GM21515 (cell line): ENCODE results near the gene PTPRZ1.

Source experiments
- ATAC-seq: cut with Tn5 transposase; IDR thresholded peaks from one replicate; pipeline ENCODE4 v1.9.1; 2021; ENCODE audit not compliant: unreplicated experiment

The PTPRZ1 gene

GRCh38 chr7:121890833-121891232 is 17.9 kb downstream of the PTPRZ1 start:
- no peak for ATAC-seq

- ATAC-seq = no peak
Observed at GRCh38 chr7:121891731-121892130, 18.8 kb downstream of the PTPRZ1 start.

- no peak for ATAC-seq
Observed at GRCh38 chr7:121901026-121901425, 28.1 kb downstream of the PTPRZ1 start.

GRCh38 chr7:121904120-121904519 is 31.2 kb downstream of the PTPRZ1 start:
- no peak for ATAC-seq

- no peak for ATAC-seq
Observed at GRCh38 chr7:121908042-121908441, 35.1 kb downstream of the PTPRZ1 start.

GRCh38 chr7:121909716-121910345 is 36.9 kb downstream of the PTPRZ1 start:
- ATAC-seq = no peak

- no peak for ATAC-seq
Observed at GRCh38 chr7:121913947-121914675, 41.1 kb downstream of the PTPRZ1 start.

- no peak for ATAC-seq
Observed at GRCh38 chr7:121914676-121915279, 41.8 kb downstream of the PTPRZ1 start.

- ATAC-seq = no peak
Observed at GRCh38 chr7:121916211-121916610, 43.2 kb downstream of the PTPRZ1 start.

GRCh38 chr7:121919986-121920385 is 47.0 kb downstream of the PTPRZ1 start:
- no peak for ATAC-seq

GRCh38 chr7:121924269-121925186 is 51.6 kb downstream of the PTPRZ1 start:
- ATAC-seq = no peak

- no peak for ATAC-seq
Observed at GRCh38 chr7:121931149-121931902, 58.4 kb downstream of the PTPRZ1 start.

- ATAC-seq = no peak
Observed at GRCh38 chr7:121932768-121933167, 59.8 kb downstream of the PTPRZ1 start.

GRCh38 chr7:121936951-121937623 is 64.1 kb downstream of the PTPRZ1 start:
- no peak for ATAC-seq

GRCh38 chr7:121938429-121938996 is 65.6 kb downstream of the PTPRZ1 start:
- no peak for ATAC-seq

GRCh38 chr7:121940918-121941317 is 68.0 kb downstream of the PTPRZ1 start:
- no peak for ATAC-seq

GRCh38 chr7:121941830-121942229 is 68.9 kb downstream of the PTPRZ1 start:
- ATAC-seq = no peak

- no peak for ATAC-seq
Observed at GRCh38 chr7:121945066-121945465, 72.1 kb downstream of the PTPRZ1 start.

- ATAC-seq = no peak
Observed at GRCh38 chr7:121945480-121946236, 72.7 kb downstream of the PTPRZ1 start.
